ENCODE data around the gene LRAT. TPM values are rescaled to one million over a fixed set of nuclear protein-coding genes. Genes with fewer than 3 reads are reported as not detected.

The LRAT gene
- total and polyA plus RNA-seq, 9 of the 15 experiments (the other 6 are each of a cell fraction or from before 2014, with no cell fraction given), result 0.03 to 0.41 (median 0.07) TPM; not detected in 4

GRCh38 chr4:154757713-154758112 is 13.9 kb downstream of the LRAT start:
- peak overlapping the region in 1 of 2 experiments; percentile 48; a peak in 1 of 4 replicates for H3K9ac ChIP-seq (ENCODE audit: insufficient read depth in 1 of 2, low read depth in 2 of 2, low read length in 2 of 2)
- TF ChIP-seq ZKSCAN3 (CRISPR knock-in tag; IDR thresholded peaks at IDR 0.05) (no peak), ZNF41 (CRISPR knock-in tag; conservative IDR thresholded peaks at IDR 0.05) (no peak), KDM2B (CRISPR knock-in tag; IDR thresholded peaks at IDR 0.05) (no peak), ZBTB43 (CRISPR knock-in tag; IDR thresholded peaks at IDR 0.05) (no peak), ZNF561 (CRISPR knock-in tag; conservative IDR thresholded peaks at IDR 0.05) (no peak), CREBBP (IDR thresholded peaks at IDR 0.05; ENCODE audit: low read depth, low read length) (no peak), GATAD2A (IDR thresholded peaks at IDR 0.05) (no peak)
- intact Hi-C loops (cut with micrococcal nuclease), result no loop called here
- no peak overlapping the region for H2AFZ ChIP-seq (ENCODE audit: low read depth, low read length)
- POLR2A ChIA-PET, result no interaction called here
- no peaks in the 10 kb centered on the region for H3K36me3 ChIP-seq (ENCODE audit: control insufficient read depth, insufficient read depth, low read length)
- H3K9me1 ChIP-seq (ENCODE audit: control insufficient read depth, insufficient read depth, low read length), result no peaks in the 10 kb centered on the region
- no peak for ATAC-seq
- H3K27me3 ChIP-seq (ENCODE audit: control insufficient read depth in 2 of 2, insufficient read depth in 2 of 2, low read length in 2 of 2), result no peaks in the 10 kb centered on the region
- no peak for DNase-seq (ENCODE audit: extremely low read depth in 1 of 4, low spot score in 3 of 4)
- no peak for FAIRE-seq
- no peaks in the 10 kb centered on the region for H3K79me2 ChIP-seq (ENCODE audit: control insufficient read depth, insufficient read depth, low read length)
- no peaks in the 10 kb centered on the region for H3K4me1 ChIP-seq (replicated peaks in 1 of 2; ENCODE audit: control insufficient read depth in 2 of 2, insufficient read depth in 2 of 2, low read length in 2 of 2)
- in situ Hi-C loops (cut with MboI), result no loop called here
- CTCF ChIA-PET (ENCODE audit: low intra/inter-chr PET ratio), result no interaction called here
- H3K27ac ChIP-seq (ENCODE audit: extremely low read depth, low read depth, low read length), result no peak overlapping the region
- 1% methylated on average over 6 of the region's 6 CpGs for WGBS (ENCODE audit: insufficient coverage, low coverage, missing lambda C conversion rate)
- no peak overlapping the region for H3K4me3 ChIP-seq
- H4K20me1 ChIP-seq (replicated peaks; ENCODE audit: control insufficient read depth, insufficient read depth, low read length), result no peaks in the 10 kb centered on the region
- no TSS peak for BruUV-seq (replicated peaks)
- no peaks in the 10 kb centered on the region for H3K9me3 ChIP-seq (replicated peaks; ENCODE audit: control insufficient read depth, insufficient read depth, low read depth, low read length)
- no peak overlapping the region for H3K4me2 ChIP-seq (ENCODE audit: insufficient read depth, low read length)

Data from K562 (cell line).